Panc1 (cell line): Measurements from ENCODE around the gene NIPA2. TPM values are rescaled to one million over a fixed set of nuclear protein-coding genes. Genes with fewer than 3 reads are reported as not detected.

Source experiments
- ATAC-seq: fragments of 200-7000 bp; cut with Tn5 transposase; 2 replicates; pipeline ENCODE4 v1.9.1; 2020; ENCODE audit warnings: mild to moderate bottlenecking, moderate library complexity
- BruUV-seq: library from RNA; stranded (reverse); fragments of 400-500 nt; replicated peaks from 2 replicates; lab custom pipeline; 2021; lab: Mats Ljungman, UMichigan
- CTCF ChIA-PET: fragments of 300-600 bp; sonication (Branson Sonifier 250); formaldehyde crosslinking; loops from one replicate; lab custom pipeline; 2022; ENCODE audit warnings: antibody characterized with exemption; lab: Charles Lee
- POLR2A ChIA-PET: fragments of 300-600 bp; sonication (Branson Sonifier 250); formaldehyde crosslinking; loops from one replicate; lab custom pipeline; 2022; ENCODE audit warnings: antibody characterized with exemption; lab: Charles Lee
- DNase-seq: peaks from one replicate; pipeline ENCODE4 v3.0.0-alpha.2; 2010; ENCODE audit warnings: low read depth, low spot score
- H3K27ac ChIP-seq: 2 replicates; pipeline ENCODE4 v1.5.1; 2011; ENCODE audit warnings: mild to moderate bottlenecking, low read length, inconsistent platforms
- H3K27me3 ChIP-seq: fragments of 200-500 bp; sonication (Bioruptor generic); 2 replicates; pipeline ENCODE4 v1.6.0; 2014; ENCODE audit warnings: low read length, inconsistent platforms; ENCODE audit not compliant: control insufficient read depth, insufficient read depth
- H3K36me3 ChIP-seq: fragments of 200-500 bp; sonication (Bioruptor generic); 2 replicates; pipeline ENCODE4 v1.5.1; 2014; ENCODE audit warnings: inconsistent platforms, mild to moderate bottlenecking, low read length, moderate library complexity; ENCODE audit not compliant: control insufficient read depth, insufficient read depth
- H3K4me1 ChIP-seq: 2 replicates; pipeline ENCODE4 v1.5.1; 2011; ENCODE audit warnings: inconsistent platforms, mild to moderate bottlenecking, low read length, moderate library complexity; ENCODE audit not compliant: control insufficient read depth, insufficient read depth
- H3K4me3 ChIP-seq, 2 experiments: 2 replicates each; pipeline ENCODE4 v1.5.1; 2011 to 2012; ENCODE audit warnings: low read depth in 2 of 2, low read length in 2 of 2, mild to moderate bottlenecking in 2 of 2, inconsistent platforms in 1 of 2, moderate library complexity in 1 of 2
- H3K9me3 ChIP-seq: fragments of 200-500 bp; sonication (Bioruptor generic); 2 replicates; pipeline ENCODE4 v1.5.1; 2014; ENCODE audit warnings: low read depth, mild to moderate bottlenecking, inconsistent platforms, low read length, moderate library complexity; ENCODE audit not compliant: control insufficient read depth, insufficient read depth
- POLR2AphosphoS5 ChIP-seq: IDR thresholded peaks from 2 replicates; pipeline ENCODE4 v1.6.1; 2012; ENCODE audit warnings: mild to moderate bottlenecking, low read depth, low read length, moderate library complexity
- REST ChIP-seq, 2 experiments: IDR thresholded peaks; 2 replicates each; pipeline ENCODE4 v1.6.1; 2011 to 2012; ENCODE audit warnings: low read depth in 2 of 2, control low read depth in 1 of 2, low read length in 1 of 2, mild to moderate bottlenecking in 1 of 2, moderate library complexity in 1 of 2; ENCODE audit not compliant: insufficient read depth in 1 of 2
- SIN3A ChIP-seq: IDR thresholded peaks from 2 replicates; pipeline ENCODE4 v1.6.1; 2012; ENCODE audit warnings: low read depth, mild to moderate bottlenecking, low read length, moderate library complexity, borderline replicate concordance; ENCODE audit not compliant: insufficient read depth
- TCF7L2 ChIP-seq: IDR thresholded peaks from 2 replicates; pipeline ENCODE4 v1.6.1; 2011; ENCODE audit warnings: mild to moderate bottlenecking, low read depth, low read length, inconsistent platforms
- in situ Hi-C: cut with HindIII; loops from 2 replicates; pipeline ENCODE4 v1.10.0; 2016; ENCODE audit warnings: low sequenced_read_pairs, low pct_unique_long_range_greater_than_20kb
- intact Hi-C: fragments of 100-400 bp; cut with micrococcal nuclease; formaldehyde crosslinking; loops from one replicate; pipeline ENCODE4 v1.10.0; 2022; ENCODE audit not compliant: unreplicated experiment
- total RNA-seq: library from RNA; stranded (reverse); gene quantifications from one replicate; pipeline ENCODE4 v1.2.1, GENCODE V29; 2021; ENCODE audit not compliant: unreplicated experiment
- TF ChIP-seq, protein P1 (sequence below): fragments of 450-650 bp; IDR thresholded peaks from 2 replicates; pipeline ENCODE4 v1.5.1; 2017; ENCODE audit warnings: mild to moderate bottlenecking

Gene NIPA2
- total RNA-seq, 1 experiment from 2014 or later = 94.8 TPM

GRCh38 chr15:22868495-22868894 is 30.0 kb downstream of the NIPA2 start:
- CTCF ChIA-PET = no interaction called here

DNA sequence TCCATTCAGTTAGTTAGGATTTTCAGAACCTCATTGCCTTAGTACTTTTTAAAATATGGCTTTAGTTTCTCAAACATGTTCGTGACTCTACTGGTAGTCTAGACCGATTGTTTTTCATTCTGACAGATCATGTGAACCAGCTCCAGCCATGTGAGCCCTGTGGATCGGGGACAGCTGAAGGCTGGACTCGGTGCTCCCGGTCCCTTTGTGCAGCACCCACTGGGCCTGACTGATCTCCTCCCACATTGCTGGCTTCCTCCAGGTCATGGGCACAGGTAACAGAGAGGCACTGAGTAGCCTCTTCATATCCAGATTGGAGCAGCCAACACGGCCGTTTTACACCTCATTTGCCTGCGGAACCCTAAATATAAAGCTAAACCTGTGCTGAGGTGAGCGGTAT is 30.5 kb downstream of the NIPA2 start:
- ATAC-seq = no peak
- Histone ChIP-seq H3K27ac (no peak overlapping the region), H3K27me3 (no peaks in the 10 kb centered on the region), H3K4me1 (no peaks in the 10 kb centered on the region; the same call in 1 of the 2 replicates), H3K36me3 (peaks cover 21% of the 10 kb centered on the region), H3K4me3 (no peak overlapping the region), H3K9me3 (no peaks in the 10 kb centered on the region)
- intact Hi-C loops = no loop called here
- in situ Hi-C loops = no loop called here
- no TSS peak for BruUV-seq
- TF ChIP-seq, protein P1, sequence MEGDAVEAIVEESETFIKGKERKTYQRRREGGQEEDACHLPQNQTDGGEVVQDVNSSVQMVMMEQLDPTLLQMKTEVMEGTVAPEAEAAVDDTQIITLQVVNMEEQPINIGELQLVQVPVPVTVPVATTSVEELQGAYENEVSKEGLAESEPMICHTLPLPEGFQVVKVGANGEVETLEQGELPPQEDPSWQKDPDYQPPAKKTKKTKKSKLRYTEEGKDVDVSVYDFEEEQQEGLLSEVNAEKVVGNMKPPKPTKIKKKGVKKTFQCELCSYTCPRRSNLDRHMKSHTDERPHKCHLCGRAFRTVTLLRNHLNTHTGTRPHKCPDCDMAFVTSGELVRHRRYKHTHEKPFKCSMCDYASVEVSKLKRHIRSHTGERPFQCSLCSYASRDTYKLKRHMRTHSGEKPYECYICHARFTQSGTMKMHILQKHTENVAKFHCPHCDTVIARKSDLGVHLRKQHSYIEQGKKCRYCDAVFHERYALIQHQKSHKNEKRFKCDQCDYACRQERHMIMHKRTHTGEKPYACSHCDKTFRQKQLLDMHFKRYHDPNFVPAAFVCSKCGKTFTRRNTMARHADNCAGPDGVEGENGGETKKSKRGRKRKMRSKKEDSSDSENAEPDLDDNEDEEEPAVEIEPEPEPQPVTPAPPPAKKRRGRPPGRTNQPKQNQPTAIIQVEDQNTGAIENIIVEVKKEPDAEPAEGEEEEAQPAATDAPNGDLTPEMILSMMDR = no peak
- TF ChIP-seq TCF7L2 = no peak
- no peak for TF ChIP-seq SIN3A
- no peak for TF ChIP-seq POLR2AphosphoS5
- no peak for TF ChIP-seq REST (IDR thresholded peaks at IDR 0.05; ENCODE audit: insufficient read depth in 1 of 2, low read depth in 2 of 2, low read length in 1 of 2)
- POLR2A ChIA-PET = no interaction called here
- DNase-seq = no peak
- CTCF ChIA-PET = interaction anchor here (0.6 kb wide), 1 partner anchor 629 kb away, joined by 5 read pairs; no protein-coding TSS in a partner anchor

More at GRCh38 chr15:22868495-22868894, 30.0 kb downstream of the NIPA2 start:
- H3K4me3 ChIP-seq = no peak overlapping the region
- in situ Hi-C loops = no loop called here
- TF ChIP-seq, protein P1 = no peak
- TF ChIP-seq REST (IDR thresholded peaks at IDR 0.05; ENCODE audit: insufficient read depth in 1 of 2, low read depth in 2 of 2, low read length in 1 of 2) = no peak
- TF ChIP-seq SIN3A = no peak
- TF ChIP-seq POLR2AphosphoS5 = no peak
- TF ChIP-seq TCF7L2 = no peak
- intact Hi-C loops = no loop called here
- POLR2A ChIA-PET = no interaction called here
- no peaks in the 10 kb centered on the region; the same call in 1 of the 2 replicates for H3K4me1 ChIP-seq
- no peaks in the 10 kb centered on the region for H3K9me3 ChIP-seq
- H3K36me3 ChIP-seq = peaks cover 21% of the 10 kb centered on the region
- no peaks in the 10 kb centered on the region for H3K27me3 ChIP-seq
- no peak overlapping the region for H3K27ac ChIP-seq
- ATAC-seq (no peak), DNase-seq (no peak)
- BruUV-seq = no TSS peak
